ENCODE data around the gene SPEF2. TPM values are rescaled to one million over a fixed set of nuclear protein-coding genes. Genes with fewer than 3 reads are reported as not detected.

SPEF2 gene
- total RNA-seq, 1 experiment from 2014 or later: 8.0 TPM

DNA sequence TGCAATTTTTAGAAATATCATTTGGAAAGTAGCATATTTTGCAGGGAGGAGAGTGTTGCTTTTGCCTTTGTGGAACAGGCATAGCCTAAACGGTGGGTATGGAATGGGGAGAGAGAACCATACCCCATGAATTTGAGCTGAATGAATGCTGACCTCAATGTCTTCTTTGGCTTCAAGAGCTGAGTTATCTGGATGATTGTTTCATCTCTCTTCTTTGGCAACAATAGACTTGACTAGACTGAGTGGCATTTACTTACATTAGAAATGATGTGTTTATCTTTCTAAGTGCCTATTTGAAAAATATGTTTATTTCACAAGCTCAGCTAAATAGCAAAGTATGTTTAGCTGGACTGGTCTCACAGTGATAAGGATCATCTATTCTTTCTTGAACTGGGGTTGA lies 42.8 kb downstream of the SPEF2 start:
- Mint-ChIP-seq H3K36me3 (ENCODE audit: insufficient read depth, unreplicated experiment) (no peaks in the 10 kb centered on the region), H3K4me3 (ENCODE audit: low read depth, unreplicated experiment) (no peak overlapping the region), H3K27ac (ENCODE audit: unreplicated experiment) (no peak overlapping the region), H3K4me1 (ENCODE audit: low read depth, unreplicated experiment) (no peaks in the 10 kb centered on the region), H3K9me3 (ENCODE audit: low read depth, unreplicated experiment) (peaks cover 4% of the 10 kb centered on the region), H3K27me3 (ENCODE audit: unreplicated experiment) (no peaks in the 10 kb centered on the region)
- no TSS peak for BruUV-seq (replicated peaks)
- TF ChIP-seq, protein P1, sequence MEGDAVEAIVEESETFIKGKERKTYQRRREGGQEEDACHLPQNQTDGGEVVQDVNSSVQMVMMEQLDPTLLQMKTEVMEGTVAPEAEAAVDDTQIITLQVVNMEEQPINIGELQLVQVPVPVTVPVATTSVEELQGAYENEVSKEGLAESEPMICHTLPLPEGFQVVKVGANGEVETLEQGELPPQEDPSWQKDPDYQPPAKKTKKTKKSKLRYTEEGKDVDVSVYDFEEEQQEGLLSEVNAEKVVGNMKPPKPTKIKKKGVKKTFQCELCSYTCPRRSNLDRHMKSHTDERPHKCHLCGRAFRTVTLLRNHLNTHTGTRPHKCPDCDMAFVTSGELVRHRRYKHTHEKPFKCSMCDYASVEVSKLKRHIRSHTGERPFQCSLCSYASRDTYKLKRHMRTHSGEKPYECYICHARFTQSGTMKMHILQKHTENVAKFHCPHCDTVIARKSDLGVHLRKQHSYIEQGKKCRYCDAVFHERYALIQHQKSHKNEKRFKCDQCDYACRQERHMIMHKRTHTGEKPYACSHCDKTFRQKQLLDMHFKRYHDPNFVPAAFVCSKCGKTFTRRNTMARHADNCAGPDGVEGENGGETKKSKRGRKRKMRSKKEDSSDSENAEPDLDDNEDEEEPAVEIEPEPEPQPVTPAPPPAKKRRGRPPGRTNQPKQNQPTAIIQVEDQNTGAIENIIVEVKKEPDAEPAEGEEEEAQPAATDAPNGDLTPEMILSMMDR (IDR thresholded peaks at IDR 0.05; ENCODE audit: unreplicated experiment): no peak
- CTCF ChIA-PET: no interaction called here
- no peak for DNase-seq
- intact Hi-C loops (cut with micrococcal nuclease; ENCODE audit: unreplicated experiment): no loop called here

DNA sequence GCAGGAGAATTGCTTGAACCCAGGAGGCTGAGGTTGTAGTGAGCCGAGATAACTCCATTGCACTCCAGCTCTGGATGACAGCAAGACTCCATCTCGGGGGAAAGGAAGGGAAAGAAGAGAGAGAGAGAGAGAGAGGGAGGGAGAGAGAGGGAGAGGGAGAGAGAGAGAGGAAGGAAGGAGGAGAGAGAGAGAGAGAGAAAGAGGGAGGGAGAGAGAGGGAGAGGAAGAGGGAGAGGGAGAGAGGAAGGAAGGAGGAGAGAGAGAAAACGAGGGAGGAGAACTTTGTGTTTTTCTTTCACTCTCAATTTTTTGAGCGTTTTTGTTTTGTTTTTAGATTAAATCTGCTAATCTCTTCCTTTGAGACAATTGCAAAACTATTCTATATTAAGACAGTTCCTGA lies 46.9 kb downstream of the SPEF2 start:
- Mint-ChIP-seq H3K4me1 (ENCODE audit: low read depth, unreplicated experiment) (no peaks in the 10 kb centered on the region), H3K27me3 (ENCODE audit: unreplicated experiment) (no peaks in the 10 kb centered on the region), H3K27ac (ENCODE audit: unreplicated experiment) (no peak overlapping the region), H3K9me3 (ENCODE audit: low read depth, unreplicated experiment) (peaks cover 4% of the 10 kb centered on the region), H3K36me3 (ENCODE audit: insufficient read depth, unreplicated experiment) (no peaks in the 10 kb centered on the region), H3K4me3 (ENCODE audit: low read depth, unreplicated experiment) (no peak overlapping the region)
- no peak for DNase-seq
- no TSS peak for BruUV-seq (replicated peaks)
- intact Hi-C loops (cut with micrococcal nuclease; ENCODE audit: unreplicated experiment): no loop called here
- CTCF ChIA-PET: interaction anchor here (0.7 kb wide), 1 partner anchor 408 kb away, joined by 3 read pairs; no protein-coding TSS in a partner anchor
- TF ChIP-seq, protein P1 (IDR thresholded peaks at IDR 0.05; ENCODE audit: unreplicated experiment): no peak

GRCh38 chr5:35665096-35665495 lies 47.4 kb downstream of the SPEF2 start:
- DNase-seq: no peak
- Mint-ChIP-seq H3K27me3 (ENCODE audit: unreplicated experiment) (no peaks in the 10 kb centered on the region), H3K27ac (ENCODE audit: unreplicated experiment) (no peak overlapping the region), H3K9me3 (ENCODE audit: low read depth, unreplicated experiment) (peaks cover 4% of the 10 kb centered on the region), H3K36me3 (ENCODE audit: insufficient read depth, unreplicated experiment) (no peaks in the 10 kb centered on the region), H3K4me1 (ENCODE audit: low read depth, unreplicated experiment) (no peaks in the 10 kb centered on the region), H3K4me3 (ENCODE audit: low read depth, unreplicated experiment) (no peak overlapping the region)
- CTCF ChIA-PET: no interaction called here
- no TSS peak for BruUV-seq (replicated peaks)
- intact Hi-C loops (cut with micrococcal nuclease; ENCODE audit: unreplicated experiment): no loop called here
- TF ChIP-seq, protein P1 (IDR thresholded peaks at IDR 0.05; ENCODE audit: unreplicated experiment): no peak

- Mint-ChIP-seq H3K27ac (ENCODE audit: unreplicated experiment) (no peak overlapping the region), H3K9me3 (ENCODE audit: low read depth, unreplicated experiment) (peaks cover 4% of the 10 kb centered on the region), H3K27me3 (ENCODE audit: unreplicated experiment) (no peaks in the 10 kb centered on the region), H3K4me3 (ENCODE audit: low read depth, unreplicated experiment) (no peak overlapping the region), H3K36me3 (ENCODE audit: insufficient read depth, unreplicated experiment) (no peaks in the 10 kb centered on the region), H3K4me1 (ENCODE audit: low read depth, unreplicated experiment) (no peaks in the 10 kb centered on the region)
- TF ChIP-seq, protein P1 (IDR thresholded peaks at IDR 0.05; ENCODE audit: unreplicated experiment): no peak
- intact Hi-C loops (cut with micrococcal nuclease; ENCODE audit: unreplicated experiment): no loop called here
- CTCF ChIA-PET: no interaction called here
- no peak for DNase-seq
- BruUV-seq (replicated peaks): no TSS peak
These were observed 50.7 kb downstream of the SPEF2 start for GRCh38 chr5:35668319-35668718.

Measured in Calu3 (cell line).